ENCODE results near the gene NTN5. TPM values are rescaled to one million over a fixed set of nuclear protein-coding genes. Genes with fewer than 3 reads are reported as not detected.

Gene NTN5
- total and polyA plus RNA-seq, 9 of the 15 experiments (the other 6 are each of a cell fraction or from before 2014, with no cell fraction given): not detected

- H3K79me2 ChIP-seq (ENCODE audit: control insufficient read depth, insufficient read depth, low read length): peaks cover 33% of the 10 kb centered on the region
- H3K4me3 ChIP-seq: no peak overlapping the region
- no peaks in the 10 kb centered on the region for H3K27me3 ChIP-seq (ENCODE audit: control insufficient read depth in 2 of 2, insufficient read depth in 2 of 2, low read length in 2 of 2)
- peak overlapping the region in 1 of 2 experiments; percentile 59; a peak in 2 of 4 replicates for H3K9ac ChIP-seq (ENCODE audit: insufficient read depth in 1 of 2, low read depth in 2 of 2, low read length in 2 of 2)
- ATAC-seq (peak; percentile 9), DNase-seq (ENCODE audit: extremely low read depth in 1 of 4, low spot score in 3 of 4) (no peak), FAIRE-seq (no peak)
- peaks cover 38% of the 10 kb centered on the region; the same call in 2 of the 3 replicates for H3K36me3 ChIP-seq (ENCODE audit: control insufficient read depth, insufficient read depth, low read length)
- BruUV-seq (replicated peaks): no TSS peak
- no peak overlapping the region for H3K4me2 ChIP-seq (ENCODE audit: insufficient read depth, low read length)
- peaks cover 11% of the 10 kb centered on the region for H3K9me1 ChIP-seq (ENCODE audit: control insufficient read depth, insufficient read depth, low read length)
- WGBS (ENCODE audit: insufficient coverage, low coverage, missing lambda C conversion rate): 41% methylated on average over 13 of the region's 13 CpGs
- CTCF ChIA-PET (ENCODE audit: low intra/inter-chr PET ratio): no interaction called here
- intact Hi-C loops (cut with micrococcal nuclease): no loop called here
- H2AFZ ChIP-seq (ENCODE audit: low read depth, low read length): no peak overlapping the region
- H3K27ac ChIP-seq (ENCODE audit: extremely low read depth, low read depth, low read length): peak overlapping the region; percentile 0; the same call in 2 of the 3 replicates
- in situ Hi-C loops (cut with MboI): no loop called here
- H4K20me1 ChIP-seq (replicated peaks; ENCODE audit: control insufficient read depth, insufficient read depth, low read length): peaks cover 37% of the 10 kb centered on the region
- H3K9me3 ChIP-seq (replicated peaks; ENCODE audit: control insufficient read depth, insufficient read depth, low read depth, low read length): no peaks in the 10 kb centered on the region
- H3K4me1 ChIP-seq (replicated peaks in 1 of 2; ENCODE audit: control insufficient read depth in 2 of 2, insufficient read depth in 2 of 2, low read length in 2 of 2): peaks cover 21 to 60% of the 10 kb centered on the region in 2 experiments; a peak in 4 of 5 replicates
- POLR2A ChIA-PET: interaction anchor here (0.7 to 1.4 kb wide), 3 partner anchors 8 to 280 kb away, joined by 3 to 4 read pairs (median 4); no protein-coding TSS in a partner anchor
- no peak for TF ChIP-seq SIX5 (IDR thresholded peaks at IDR 0.05; ENCODE audit: borderline replicate concordance in 1 of 2, insufficient read depth in 1 of 2, low read depth in 1 of 2, low read length in 2 of 2)
- TF ChIP-seq MED1 (CRISPR knock-in tag; IDR thresholded peaks at IDR 0.05; ENCODE audit: borderline replicate concordance): no peak
- no peak for TF ChIP-seq ZNF436 (CRISPR knock-in tag; IDR thresholded peaks at IDR 0.05)
- TF ChIP-seq RERE (CRISPR knock-in tag; IDR thresholded peaks at IDR 0.05; ENCODE audit: borderline replicate concordance): no peak
- TF ChIP-seq HMGXB4 (CRISPR knock-in tag; IDR thresholded peaks at IDR 0.05): 0 out of 2 replicates have a peak, but pooled peaks have one; percentile 7
- TF ChIP-seq HOXB6 (CRISPR knock-in tag; IDR thresholded peaks at IDR 0.05; ENCODE audit: borderline replicate concordance): no peak
- 0 out of 2 replicates have a peak, but pooled peaks have one; percentile 45 for TF ChIP-seq ZNF431 (CRISPR knock-in tag; IDR thresholded peaks at IDR 0.05)
- no peak for TF ChIP-seq ZMIZ1 (IDR thresholded peaks at IDR 0.05; ENCODE audit: low read depth in 2 of 2, low read length in 2 of 2)
- TF ChIP-seq SMARCC2 (IDR thresholded peaks at IDR 0.05; ENCODE audit: low read depth): no peak
- TF ChIP-seq TCF3 (CRISPR knock-in tag; IDR thresholded peaks at IDR 0.05): no peak
Observed at GRCh38 chr19:48613852-48614435, 58.9 kb downstream of the NTN5 start.
